GM12865 (cell line): ENCODE results near the gene GSS.

Source experiments
- DNase-seq: peaks from one replicate; pipeline ENCODE4 v3.0.0; 2010; ENCODE audit warnings: low read depth
- H3K4me3 ChIP-seq: 2 replicates; pipeline ENCODE4 v1.5.1; 2011; ENCODE audit warnings: mild to moderate bottlenecking, low read depth, low read length, control low read depth
- CTCF ChIP-seq: IDR thresholded peaks from 2 replicates; pipeline ENCODE4 v1.5.1; 2011; ENCODE audit warnings: low read length, control low read depth, low read depth, inconsistent platforms; ENCODE audit not compliant: insufficient read depth; ENCODE audit errors: missing control alignments

GSS gene

GRCh38 chr20:34992751-34993417 is 37.3 kb upstream of the GSS start:
- no peak for TF ChIP-seq CTCF
- no peak for DNase-seq
- no peak overlapping the region for H3K4me3 ChIP-seq

DNA sequence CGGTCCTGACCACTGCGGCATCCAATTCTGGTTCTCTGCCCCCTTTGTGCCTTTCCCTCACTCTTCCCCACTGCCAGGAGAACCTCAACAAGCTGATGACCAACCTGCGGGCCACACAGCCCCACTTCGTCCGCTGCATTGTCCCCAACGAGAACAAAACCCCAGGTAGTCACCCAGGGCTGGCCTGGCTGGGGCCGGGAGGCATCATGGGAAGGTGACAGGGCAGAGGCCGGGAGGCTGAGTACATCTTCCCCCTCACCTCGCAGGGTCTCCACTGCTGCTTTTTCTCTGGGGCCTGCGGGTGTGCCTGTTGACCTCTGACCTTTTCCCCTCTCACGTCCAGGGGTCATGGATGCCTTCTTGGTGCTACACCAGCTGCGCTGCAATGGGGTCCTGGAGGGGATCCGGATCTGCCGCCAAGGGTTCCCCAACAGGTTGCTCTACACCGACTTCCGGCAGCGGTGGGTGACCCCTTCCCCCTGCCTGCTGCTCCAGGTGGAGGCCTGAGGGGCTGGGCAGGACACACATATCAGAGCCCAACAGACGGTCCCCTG is 35.1 kb upstream of the GSS start:
- TF ChIP-seq CTCF = no peak
- no peak overlapping the region for H3K4me3 ChIP-seq

DNA sequence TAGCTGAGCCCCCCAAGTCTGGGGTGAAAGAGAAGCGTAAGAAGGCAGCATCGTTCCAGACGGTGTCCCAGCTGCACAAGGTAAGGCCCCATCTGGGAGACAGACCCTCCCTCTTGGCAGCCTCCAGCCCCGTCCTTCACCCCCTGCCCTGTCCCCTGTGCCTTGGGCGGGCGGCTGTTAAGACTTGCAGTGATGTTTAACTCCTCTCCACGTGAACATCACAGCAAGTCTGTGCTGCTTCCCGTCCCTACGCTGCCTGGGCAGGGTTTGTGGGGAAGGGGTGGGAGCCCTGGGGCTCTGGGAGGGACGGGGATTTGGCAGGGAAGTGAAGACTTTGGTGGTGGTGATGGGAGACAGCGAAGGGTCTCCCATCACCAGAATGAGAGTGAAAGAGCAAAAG is 34.6 kb upstream of the GSS start:
- no peak overlapping the region for H3K4me3 ChIP-seq
- no peak for TF ChIP-seq CTCF
- no peak for DNase-seq

More for the DNA sequence above, 35.1 kb upstream of the GSS start:
- no peak for DNase-seq

DNA sequence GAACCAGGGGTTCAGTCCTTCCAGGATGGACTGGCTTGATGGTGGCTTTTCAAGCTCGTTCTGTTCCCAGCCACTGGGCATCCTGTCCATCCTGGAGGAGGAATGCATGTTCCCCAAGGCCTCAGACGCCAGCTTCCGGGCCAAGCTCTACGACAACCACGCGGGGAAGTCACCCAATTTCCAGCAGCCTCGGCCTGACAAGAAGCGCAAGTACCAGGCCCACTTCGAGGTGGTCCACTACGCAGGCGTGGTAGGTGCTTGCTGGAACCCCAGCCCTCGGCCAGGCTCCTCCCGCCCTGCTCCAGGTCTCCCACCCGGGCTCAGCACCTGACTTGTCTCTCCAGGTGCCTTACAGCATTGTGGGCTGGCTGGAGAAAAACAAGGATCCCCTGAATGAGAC is 34.1 kb upstream of the GSS start:
- no peak overlapping the region for H3K4me3 ChIP-seq
- no peak for DNase-seq
- no peak for TF ChIP-seq CTCF

DNA sequence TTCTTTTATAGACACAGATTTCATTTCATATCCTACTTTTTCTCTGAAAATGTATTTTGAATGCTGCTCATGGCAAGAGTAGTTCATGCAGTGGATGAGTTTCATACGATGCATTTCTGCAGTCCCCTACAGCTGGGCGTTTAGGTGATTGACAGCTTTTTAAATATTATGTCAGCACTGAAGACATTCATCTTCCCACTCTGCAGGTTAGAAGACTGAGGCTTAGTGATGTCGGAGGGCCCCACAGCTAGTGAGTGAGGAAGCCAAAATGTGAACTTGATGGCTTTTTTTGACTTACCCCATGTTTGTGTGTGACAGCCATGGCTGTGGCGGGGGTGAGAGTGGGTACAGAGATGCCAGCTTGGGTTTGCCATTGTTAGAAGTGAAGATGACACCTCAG is 33.5 kb upstream of the GSS start:
- no peak for DNase-seq
- H3K4me3 ChIP-seq = no peak overlapping the region
- TF ChIP-seq CTCF = no peak

DNA sequence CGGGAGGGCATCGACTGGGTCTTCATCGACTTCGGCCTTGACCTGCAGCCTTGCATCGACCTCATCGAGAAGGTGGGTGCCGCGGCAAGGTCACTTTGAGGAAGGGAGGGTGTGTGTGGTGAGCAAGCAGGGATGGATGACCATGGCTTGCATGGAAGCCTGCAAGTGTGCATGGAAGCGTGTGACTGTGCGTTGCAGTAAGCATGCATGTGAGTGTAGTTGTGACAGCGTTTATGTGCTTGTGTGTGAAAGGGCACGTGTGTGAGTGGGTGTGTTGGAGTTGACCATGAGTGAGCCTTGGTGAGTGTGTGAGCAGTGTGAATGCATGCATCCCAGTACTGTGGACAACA is 32.6 kb upstream of the GSS start:
- H3K4me3 ChIP-seq = no peak overlapping the region
- no peak for TF ChIP-seq CTCF
- no peak for DNase-seq
